Measurements from ENCODE around the gene MRGPRF.
A peak's percentile ranks its signal among the peaks of the same experiment; 100 is the strongest.

MRGPRF gene

GRCh38 chr11:69050592-69051380 lies 37.7 kb upstream of the MRGPRF start:
- no peak for DNase-seq (ENCODE audit: low read depth in 2 of 2)

DNA sequence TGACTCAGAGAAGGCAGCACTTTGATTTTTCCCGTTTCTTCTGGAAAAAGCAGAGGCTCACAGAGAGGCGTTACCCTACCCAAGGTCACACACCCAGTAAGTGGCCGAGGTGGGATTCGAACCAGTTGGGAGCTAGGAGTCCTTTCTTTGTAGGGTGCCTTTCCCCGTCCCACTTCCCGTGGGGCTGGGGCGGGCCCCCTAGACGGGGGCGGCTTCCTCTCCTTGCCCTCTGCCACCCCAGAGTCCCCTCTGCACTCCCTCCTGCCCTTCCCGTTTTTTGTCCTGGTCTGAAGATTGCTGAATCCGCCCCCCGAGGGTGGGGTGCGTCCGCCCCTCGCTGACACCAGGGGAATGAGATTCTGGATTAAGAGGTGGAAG lies 36.4 kb upstream of the MRGPRF start:
- DNase-seq (ENCODE audit: low read depth in 2 of 2), result no peak

GRCh38 chr11:69048694-69049489 lies 35.8 kb upstream of the MRGPRF start, which contains the start of gene TPCN2:
Gene TPCN2 (plus strand): TSS chr11:69048932. CDS start chr11:69048998, 66 bp downstream.
- DNase-seq (ENCODE audit: low read depth in 2 of 2), result peak; percentile 77 to 84

DNA sequence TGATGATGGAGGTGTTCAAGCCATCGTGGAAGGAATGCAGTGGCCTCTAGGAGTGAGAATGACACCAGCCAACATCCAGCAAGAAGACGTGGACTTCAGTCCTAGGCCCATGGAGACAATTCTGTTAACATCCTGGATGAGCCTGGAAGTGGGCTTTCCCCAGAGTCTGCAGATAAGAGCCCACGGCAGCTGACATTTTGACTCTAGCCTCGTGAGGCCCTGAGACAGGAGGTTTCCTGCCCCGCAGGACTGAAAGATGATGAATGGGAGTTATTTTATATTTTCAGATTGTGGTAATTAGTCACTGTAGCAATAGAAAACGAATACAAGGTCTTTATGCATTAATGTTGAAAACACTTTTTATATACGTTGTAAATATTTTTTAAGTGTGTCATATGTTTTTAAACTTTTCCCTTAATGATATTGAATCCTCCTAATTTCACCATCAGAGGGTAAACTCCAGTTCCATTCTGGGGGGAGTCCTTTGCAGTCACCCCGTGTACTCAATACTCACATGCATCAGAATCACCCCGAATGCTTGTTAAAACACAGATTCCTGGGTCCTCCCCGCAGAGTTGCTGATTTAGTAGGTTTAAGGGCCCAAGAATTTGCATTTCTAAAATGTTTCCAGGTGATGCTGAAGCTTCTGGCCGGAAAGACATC lies 35.1 kb upstream of the MRGPRF start:
- DNase-seq (ENCODE audit: low read depth in 2 of 2), result no peak

DNA sequence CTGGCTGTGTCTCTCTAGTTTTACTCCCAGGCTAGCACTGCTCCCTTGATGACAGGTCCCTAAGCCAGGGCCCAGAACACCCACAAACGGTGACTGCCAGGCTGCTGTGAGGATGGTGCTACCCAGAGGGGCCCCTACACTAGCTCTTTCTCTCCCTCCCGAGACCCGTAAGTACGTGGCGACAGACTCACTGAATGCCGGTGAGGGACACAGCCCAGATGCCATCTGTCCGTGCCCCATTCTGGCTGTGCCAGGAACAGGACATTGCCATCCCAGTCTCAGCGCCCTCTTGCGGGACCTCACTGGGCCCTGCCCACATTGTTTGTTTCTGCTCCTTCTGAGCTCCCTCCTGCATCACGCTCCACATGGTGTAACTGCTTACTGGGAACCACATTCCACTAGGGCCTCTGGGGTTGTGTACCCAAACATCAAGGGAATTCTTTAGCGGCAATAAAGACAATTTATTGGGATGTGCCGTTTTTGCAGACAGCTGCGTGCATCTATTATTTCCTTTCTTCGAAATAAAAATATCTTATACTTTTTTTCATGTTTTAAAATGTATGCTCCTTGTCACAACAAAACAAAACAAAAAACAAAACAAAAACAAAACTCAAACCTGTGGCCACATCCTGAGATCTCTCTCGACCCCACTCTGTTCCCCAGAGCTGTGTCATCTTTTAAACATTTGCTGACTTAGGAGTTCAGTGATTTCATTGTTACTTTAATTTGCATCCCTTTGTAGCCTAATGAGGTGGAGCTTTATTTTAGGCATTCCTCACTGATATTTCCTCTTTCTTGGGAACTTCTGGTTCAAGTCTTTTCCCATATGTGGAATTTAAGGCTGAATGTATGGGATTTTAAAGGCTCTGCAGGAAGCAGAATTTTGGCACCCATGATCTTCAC lies 31.3 kb upstream of the MRGPRF start:
- DNase-seq (ENCODE audit: low read depth in 2 of 2), result no peak

- no peak for DNase-seq (ENCODE audit: low read depth in 2 of 2)
These were observed 28.5 kb upstream of the MRGPRF start for GRCh38 chr11:69041516-69041915.

GRCh38 chr11:69040581-69041260 lies 27.7 kb upstream of the MRGPRF start:
- no peak for DNase-seq (ENCODE audit: low read depth in 2 of 2)

DNA sequence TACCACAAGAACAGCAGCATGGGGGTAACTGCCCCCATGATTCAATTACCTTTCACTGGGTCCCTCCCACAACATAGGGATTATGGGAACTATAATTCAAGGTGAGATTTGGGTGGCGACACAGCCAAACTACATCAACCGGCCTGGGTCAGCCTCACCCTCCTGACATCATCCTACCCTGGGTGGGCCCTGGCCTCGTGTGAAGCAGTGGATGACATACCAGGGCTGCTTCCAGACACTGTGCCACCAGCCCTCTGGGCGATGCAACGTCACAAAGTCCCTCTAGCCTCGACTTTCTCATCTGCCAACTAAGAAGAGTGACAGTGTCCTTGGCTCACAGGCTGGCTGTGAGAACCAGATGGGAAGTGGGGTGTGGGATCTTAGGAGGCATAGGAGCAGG lies 27.0 kb upstream of the MRGPRF start:
- DNase-seq (ENCODE audit: low read depth in 2 of 2), result no peak

GRCh38 chr11:69039501-69039900 lies 26.5 kb upstream of the MRGPRF start:
- DNase-seq (ENCODE audit: low read depth in 2 of 2), result no peak

- no peak for DNase-seq (ENCODE audit: low read depth in 2 of 2)
These were observed 24.5 kb upstream of the MRGPRF start for GRCh38 chr11:69037544-69037943.

GRCh38 chr11:69037074-69037473 lies 24.0 kb upstream of the MRGPRF start:
- DNase-seq (ENCODE audit: low read depth in 2 of 2), result no peak

DNA sequence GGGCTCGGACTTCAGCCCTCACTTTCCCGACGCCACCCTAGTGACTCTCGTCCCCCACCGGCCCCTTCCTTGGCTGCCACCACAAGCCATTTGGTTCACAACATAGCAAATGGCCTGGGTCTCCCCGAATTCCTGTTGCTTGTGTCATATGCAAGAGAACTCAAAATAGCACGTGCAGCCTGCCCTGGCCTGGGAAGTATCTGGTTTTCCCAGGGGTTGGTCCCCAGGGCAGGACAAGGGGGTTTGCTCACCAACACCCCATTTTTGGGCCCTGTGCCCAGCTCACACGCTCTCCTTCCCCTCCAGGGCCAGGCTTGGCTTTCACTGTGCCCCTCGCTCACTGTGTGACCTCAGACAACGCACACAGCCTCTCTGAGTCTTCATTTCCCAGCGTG lies 22.9 kb upstream of the MRGPRF start:
- no peak for DNase-seq (ENCODE audit: low read depth in 2 of 2)

- DNase-seq (ENCODE audit: low read depth in 2 of 2), result no peak
These were observed 22.3 kb upstream of the MRGPRF start for GRCh38 chr11:69035150-69035945.

GRCh38 chr11:69034123-69034867 lies 21.2 kb upstream of the MRGPRF start:
- no peak for DNase-seq (ENCODE audit: low read depth in 2 of 2)

DNA sequence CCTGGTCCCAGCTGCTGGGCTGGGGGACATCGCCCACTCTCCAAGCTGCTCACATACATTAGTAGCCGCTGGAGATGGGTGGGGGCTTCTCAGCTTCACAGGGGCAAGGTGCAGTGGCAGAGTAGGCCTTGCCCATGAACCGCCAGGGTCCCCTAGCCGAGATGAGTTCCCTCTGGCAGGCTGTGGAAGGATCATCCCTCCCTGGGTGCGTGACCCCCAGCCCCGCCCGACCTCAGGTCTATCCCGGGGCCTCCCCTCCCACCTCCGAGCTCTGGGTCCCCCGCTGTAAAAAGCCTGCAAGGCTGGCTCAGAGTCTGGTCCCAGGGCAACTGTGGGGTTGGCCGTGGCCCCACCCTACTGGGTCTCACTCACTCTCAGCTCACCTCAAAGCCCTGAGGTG lies 20.4 kb upstream of the MRGPRF start:
- no peak for DNase-seq (ENCODE audit: low read depth in 2 of 2)

- DNase-seq (ENCODE audit: low read depth in 2 of 2), result no peak
These were observed 19.8 kb upstream of the MRGPRF start for GRCh38 chr11:69032833-69033232.

DNA sequence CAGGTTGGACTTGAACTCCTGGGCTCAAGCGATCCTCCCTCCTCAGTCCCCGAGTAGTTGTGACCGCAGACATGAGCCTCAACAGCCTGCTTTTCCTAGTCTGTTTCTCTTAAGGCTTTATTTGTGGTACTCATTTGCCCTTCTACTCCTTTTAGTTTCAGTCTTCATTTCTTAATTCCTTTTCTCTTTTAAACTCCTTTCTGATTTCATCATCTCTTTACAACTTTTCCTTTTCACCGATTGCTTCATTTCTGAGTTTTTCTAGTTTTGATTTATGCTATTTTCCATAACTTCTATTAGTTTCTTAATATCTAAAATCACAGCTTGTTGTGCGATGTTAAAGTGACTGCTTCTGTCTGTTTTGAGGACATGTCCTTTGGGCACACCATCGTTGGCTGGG lies 17.3 kb upstream of the MRGPRF start:
- no peak for DNase-seq (ENCODE audit: low read depth in 2 of 2)

DNA sequence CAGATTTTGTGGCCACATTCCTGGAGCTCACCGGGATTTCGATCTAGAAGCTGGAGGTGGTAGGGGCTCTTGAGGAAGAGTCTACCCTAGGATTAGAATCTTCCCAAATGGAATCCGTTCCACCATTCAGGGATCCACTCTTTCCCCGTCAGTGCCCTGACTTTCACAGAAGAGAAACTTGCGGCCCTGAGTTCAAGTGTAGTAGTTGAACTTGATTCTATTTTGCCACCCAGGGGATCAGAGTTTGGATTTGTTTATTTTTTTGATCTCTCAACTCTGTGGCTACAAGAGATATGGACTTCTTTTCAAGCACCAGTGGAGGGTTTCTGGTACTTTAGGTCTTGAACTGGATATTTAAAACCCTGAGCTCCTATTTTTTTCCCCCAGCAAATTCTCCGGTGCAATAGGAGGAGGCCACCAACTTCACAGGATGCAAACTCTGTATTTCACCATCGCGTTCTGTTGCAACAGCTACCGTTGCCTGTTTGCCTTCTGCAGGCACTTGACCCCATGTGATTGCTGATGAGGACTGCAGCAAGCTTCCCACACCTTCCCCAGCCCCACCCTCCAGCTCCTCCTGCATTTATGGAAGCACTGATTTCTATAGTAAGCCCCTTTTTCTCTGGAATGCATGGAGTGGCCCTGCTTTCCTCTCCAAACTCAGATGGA lies 14.8 kb upstream of the MRGPRF start:
- no peak for DNase-seq (ENCODE audit: low read depth in 2 of 2)

GRCh38 chr11:69024509-69024908 lies 11.5 kb upstream of the MRGPRF start:
- DNase-seq (ENCODE audit: low read depth in 2 of 2), result no peak
